Stimulated activated CD4-positive, alpha-beta T cell treated with anti-CD3 and anti-CD28 coated beads, TNF-alpha, amount 100 ng/mL, for 4 hours (primary cell): Measurements from ENCODE around the gene SRPK2.
"Not testable (repeated sequence)": the region's sequence is repeated elsewhere in the genome, so short reads cannot be mapped to it uniquely, and the experiment has no call there.

Experiments
- DNase-seq, 3 experiments: peaks; one replicate each; pipeline ENCODE4 v3.0.0-alpha.2; 2020; ENCODE audit warnings: low read depth in 3 of 3

SRPK2 gene

GRCh38 chr7:105224884-105225651, 163.7 kb downstream of the SRPK2 start:
- no peak for DNase-seq

GRCh38 chr7:105222953-105223352, 165.8 kb downstream of the SRPK2 start:
- no peak for DNase-seq

DNA sequence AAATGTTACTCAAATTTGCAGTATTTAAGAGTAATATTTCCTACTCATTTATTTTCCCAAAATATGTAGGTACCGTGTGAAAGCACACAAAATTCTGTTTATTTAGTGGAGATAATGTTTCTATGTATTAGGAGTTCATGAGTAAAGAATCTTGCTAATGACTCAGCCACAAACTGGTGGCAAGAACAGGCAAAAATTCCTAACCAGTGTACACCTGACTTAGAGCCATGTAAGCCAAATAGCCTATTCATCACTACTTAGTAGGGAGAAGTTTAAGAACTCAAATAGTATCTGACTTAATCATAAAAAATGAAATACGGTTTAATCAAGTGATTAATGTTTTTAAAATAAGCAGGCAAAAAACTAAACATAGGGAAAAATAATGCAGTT, 169.0 kb downstream of the SRPK2 start:
- DNase-seq = no peak

DNA sequence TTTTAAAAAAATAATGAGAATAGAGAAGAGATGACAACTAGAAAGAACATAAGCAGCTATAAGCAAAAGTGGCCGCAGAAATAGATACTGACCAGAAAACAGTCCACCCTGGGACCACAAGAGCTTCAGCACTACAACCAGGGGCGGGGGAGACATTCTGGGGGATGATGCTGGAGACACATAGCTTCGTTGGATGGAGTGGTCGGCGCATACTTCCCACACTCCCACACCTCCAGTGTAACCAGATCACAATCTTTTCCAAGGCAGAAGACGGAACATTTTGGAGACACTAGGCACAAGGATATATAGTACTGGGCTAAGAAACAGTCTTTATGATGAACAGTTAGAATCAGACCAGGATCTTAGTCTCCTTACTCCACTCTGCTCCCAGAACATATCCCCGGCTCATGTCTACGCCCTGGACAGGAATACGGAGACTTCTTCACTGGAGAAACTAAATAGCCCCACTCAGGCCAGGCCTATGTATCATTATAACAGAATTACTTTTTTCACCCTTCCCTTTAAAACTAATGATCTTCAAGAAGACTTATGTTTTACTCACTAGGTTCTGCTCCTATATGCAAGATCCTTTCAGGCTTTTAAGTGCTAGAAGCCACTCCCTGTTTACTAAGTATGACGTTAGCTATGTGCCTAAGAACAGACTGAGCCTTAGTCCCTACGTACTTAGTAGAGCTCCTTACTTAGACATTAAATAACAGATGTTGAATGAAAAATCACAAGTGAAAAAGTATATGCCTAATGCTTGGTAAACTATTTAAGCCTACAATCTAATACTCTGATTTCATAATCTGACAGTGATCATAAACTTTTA, 169.6 kb downstream of the SRPK2 start:
- DNase-seq = no peak

DNA sequence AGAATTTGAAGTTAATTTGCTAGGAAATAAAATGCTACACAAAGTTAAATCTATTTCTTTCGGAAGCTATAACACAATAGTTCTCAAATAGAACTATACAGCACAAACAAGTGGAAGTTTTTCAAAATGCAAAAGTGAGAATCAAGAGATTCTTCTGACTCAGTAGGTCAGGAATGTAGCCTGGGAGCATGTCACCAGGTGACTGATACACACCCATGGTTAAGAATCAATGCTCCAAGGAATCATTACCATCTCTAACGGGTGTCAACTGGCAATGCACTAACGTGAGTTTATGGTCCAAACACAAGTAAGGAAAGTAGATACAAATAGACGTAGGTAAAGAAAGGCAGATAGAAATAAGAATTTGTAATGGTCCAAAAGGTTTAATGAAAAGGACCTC, 170.5 kb downstream of the SRPK2 start:
- DNase-seq = no peak

GRCh38 chr7:105216786-105217185, 171.9 kb downstream of the SRPK2 start:
- no peak for DNase-seq

- no peak for DNase-seq
Observed at GRCh38 chr7:105215821-105216220, 172.9 kb downstream of the SRPK2 start.

DNA sequence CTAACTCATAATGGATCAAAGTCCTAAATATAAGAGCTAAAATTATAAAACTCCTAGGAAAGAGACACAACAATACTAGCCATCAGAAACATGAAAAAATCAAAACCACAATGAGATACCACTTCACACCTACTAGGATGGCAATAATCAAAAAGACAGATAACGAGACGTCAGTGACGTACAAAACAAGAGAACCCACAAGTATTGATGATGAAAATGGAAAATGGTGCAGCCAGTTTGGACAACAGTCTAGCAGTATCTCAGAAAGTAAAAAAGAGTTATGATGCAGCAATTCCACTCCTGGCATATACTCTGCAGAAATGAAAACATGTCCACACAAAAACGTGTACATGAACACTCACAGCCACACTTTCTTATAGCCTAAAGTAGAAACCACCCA, 173.5 kb downstream of the SRPK2 start:
- DNase-seq = no peak

DNA sequence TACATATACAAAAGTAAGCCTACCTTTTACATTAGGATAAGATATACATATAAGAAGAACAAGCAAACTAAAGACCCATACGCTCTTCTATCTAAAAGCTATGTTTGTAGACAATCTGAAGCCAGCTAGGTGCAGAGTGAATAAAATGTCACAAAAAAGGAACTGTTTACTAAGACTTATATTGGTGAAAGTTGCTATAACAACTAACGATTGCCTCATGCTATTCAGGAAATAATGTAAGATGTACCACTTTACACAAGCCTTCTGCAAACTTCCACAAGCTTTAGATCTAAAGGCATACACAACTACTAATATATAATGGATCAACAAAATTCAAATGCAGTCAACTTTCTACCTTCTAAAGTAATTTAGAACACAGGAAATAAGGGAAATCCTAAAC, 175.1 kb downstream of the SRPK2 start:
- DNase-seq = no peak

- no peak for DNase-seq
Observed at GRCh38 chr7:105212212-105212611, 176.5 kb downstream of the SRPK2 start.

- DNase-seq = no peak
Observed at GRCh38 chr7:105210721-105211205, 178.0 kb downstream of the SRPK2 start.

DNA sequence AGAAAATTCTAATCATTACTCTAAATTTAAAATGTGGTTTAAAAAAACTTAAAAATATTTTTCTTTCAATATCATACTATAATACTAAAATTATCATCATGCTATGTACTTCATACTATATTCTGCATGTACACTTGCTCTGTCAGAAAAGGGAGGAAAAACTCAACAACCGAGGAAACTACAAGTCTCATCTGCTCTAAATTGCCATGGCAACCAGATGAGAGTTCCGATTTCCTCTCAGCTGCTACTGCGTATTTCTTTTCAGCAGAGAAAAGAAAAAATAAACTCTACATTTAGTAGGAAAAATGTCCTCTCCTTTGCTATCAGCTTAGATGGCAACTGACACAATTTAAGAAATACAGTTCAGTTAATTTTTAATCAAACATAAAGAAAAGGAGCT, 178.9 kb downstream of the SRPK2 start:
- no peak for DNase-seq

- no peak for DNase-seq
Observed at GRCh38 chr7:105209433-105209832, 179.3 kb downstream of the SRPK2 start.

DNA sequence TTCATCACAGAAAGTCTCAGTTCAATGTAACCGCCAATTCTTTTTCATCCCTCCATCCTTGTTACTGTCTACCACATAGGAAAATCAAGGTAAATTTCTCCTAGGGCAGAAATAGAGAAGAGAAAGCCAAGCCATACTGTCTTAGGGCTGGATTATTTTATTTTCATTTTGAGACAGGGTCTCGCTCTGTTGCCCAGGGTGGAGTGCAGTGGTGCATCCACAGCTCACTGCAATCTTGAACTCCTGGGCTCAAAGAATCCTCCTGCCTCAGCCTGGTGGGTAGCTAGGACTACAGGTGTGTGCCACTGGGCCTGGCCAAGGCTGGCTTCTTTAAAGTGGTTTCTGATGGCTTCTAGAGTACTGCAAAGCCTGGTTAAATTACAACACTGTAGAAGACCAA, 181.7 kb downstream of the SRPK2 start:
- DNase-seq = no peak

- DNase-seq = peak in 2 of 3 experiments; percentile 4 to 15
Observed at GRCh38 chr7:105205592-105206237, 183.0 kb downstream of the SRPK2 start.

- no peak for DNase-seq
Observed at GRCh38 chr7:105204953-105205352, 183.8 kb downstream of the SRPK2 start.

- no peak for DNase-seq
Observed at GRCh38 chr7:105204520-105204919, 184.2 kb downstream of the SRPK2 start.

DNA sequence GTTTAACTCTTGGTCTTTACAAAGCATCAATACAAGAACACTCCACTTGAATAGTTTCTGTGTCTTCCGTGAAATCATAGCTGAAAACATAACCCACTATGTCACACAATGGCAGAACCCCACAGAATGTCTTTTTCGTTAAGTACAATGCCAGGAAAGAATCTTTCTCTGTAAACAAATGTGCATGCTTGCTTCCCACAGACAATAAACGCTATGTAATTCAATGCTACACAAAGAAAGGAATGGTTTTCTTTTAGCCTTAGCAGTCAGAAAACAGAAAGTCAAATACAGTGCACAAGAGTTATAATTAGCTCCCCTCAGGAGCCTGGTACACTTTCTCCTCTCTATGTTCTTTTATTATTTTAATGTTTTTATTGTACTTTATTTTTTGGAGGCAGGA, 186.1 kb downstream of the SRPK2 start:
- no peak for DNase-seq

DNA sequence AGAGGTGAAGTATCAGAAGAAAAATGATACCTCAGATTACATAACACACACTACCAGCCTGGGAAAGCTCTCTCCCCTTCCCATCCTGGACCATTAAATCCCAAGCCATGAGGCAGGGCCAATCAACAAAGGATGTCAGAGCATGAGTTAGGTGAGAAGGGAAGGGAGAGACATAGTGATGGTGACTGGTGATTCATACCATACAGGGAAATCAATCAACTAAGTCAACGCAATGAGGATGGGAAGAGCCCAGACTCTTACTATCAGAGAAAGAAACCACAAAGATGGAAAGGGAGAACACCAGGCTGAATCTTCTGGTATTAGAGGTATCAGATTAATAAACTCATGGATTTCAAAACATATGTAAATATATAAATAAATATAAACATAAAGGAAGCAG, 189.3 kb downstream of the SRPK2 start:
- DNase-seq = no peak

- no peak for DNase-seq
Observed at GRCh38 chr7:105198223-105198622, 190.5 kb downstream of the SRPK2 start.

GRCh38 chr7:105196473-105196872, 192.2 kb downstream of the SRPK2 start:
- DNase-seq = no peak

DNA sequence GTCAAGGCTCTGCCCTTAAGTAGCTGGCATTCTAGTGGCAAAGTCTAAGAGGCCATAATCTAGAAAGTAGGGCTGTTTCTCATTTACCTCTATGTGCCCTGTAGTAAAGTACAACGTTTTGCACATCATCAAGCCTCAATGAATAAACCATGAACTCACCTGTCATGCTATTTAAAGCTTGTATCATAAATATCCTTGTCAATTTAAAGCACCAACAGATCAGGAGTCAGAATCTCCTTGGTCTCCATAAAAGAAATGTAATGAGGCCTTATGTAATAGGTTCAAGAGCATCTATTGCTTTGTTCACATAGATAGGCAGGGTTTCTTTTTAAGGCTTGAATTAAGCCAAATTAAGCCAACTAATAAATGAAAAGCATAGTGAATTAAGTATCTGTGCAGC, 192.8 kb downstream of the SRPK2 start:
- no peak for DNase-seq

DNA sequence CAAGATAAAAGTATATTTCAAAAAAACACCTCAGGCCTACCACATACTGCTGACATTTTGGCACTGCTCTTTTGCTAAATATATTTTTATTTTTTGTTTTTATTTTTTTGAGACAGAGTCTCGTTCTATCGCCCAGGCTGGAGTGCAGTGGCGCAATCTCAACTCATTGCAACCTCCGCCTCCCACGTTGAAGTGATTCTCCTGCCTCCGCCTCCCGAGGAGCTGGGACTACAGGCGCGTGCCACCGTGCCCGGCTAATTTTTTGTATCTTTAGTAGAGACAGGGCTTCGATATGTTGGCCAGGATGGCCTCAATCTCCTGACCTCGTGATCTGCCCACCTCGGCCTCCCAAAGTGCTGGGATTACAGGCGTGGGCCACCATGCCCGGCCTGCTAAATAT, 193.8 kb downstream of the SRPK2 start:
- not testable (repeated sequence) for DNase-seq
